ENCODE measurements around the gene PTGIS.

DNA sequence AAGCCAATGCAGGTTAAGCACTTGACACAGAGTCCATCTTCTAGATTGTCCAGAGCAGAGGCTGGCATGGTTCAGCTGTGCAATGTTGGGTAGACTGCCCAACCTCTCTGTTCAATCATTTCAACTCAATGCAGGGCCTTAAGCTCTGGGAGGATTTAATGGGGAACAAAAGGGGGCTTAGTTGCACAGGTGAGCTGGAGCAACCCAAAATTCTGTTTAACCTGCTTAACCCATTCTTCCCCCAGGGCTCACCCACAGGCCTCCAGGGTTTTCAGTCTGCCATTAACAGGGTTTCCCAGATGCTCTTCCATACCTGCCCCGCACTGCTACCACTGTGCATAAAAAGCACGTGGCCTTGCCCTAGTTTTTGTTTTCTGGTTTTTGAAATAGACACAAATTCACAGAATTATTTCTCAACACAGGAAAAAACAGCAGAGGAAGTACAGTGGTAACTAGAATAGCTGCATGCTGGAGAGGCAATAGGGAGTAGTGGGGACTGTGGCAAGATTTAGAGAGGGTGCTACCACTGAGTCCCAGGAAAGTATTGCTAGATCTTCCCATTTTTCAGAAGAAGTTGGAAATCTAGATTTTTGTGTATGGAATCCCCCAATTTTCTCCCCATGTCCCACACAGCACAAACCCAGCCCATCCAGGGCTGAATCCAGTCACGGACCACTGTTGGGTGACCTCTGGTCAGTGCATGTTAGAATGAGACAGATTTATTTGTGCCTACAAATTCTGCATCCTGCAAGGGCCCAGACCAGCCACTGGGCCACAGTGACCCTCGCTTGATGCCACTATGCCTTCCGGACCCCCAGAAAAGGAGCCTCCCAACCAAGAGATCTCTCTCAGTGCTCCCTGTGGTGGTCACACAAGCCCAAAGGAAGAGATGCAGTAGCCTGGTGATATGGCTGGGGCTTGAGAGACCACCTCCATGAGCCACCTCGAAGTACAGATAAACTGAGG is 4.6 kb downstream of the PTGIS start:
- TF ChIP-seq POLR2A (IDR thresholded peaks at IDR 0.05) (no peak), CTCF (IDR thresholded peaks at IDR 0.05 in 8 of 11, conservative IDR thresholded peaks at IDR 0.05 in 3 of 11) (no peak), POLR2AphosphoS5 (IDR thresholded peaks at IDR 0.05) (no peak)
